T-helper 2 cell treated with Interferon-gamma antibody and Interleukin-4, amounts not matched to agents 5 μg/mL and 100 μg/mL, for 36 hours (primary cell): ENCODE measurements around the gene HIF1A.
"Not testable (repeated sequence)": the region's sequence is repeated elsewhere in the genome, so short reads cannot be mapped to it uniquely, and the experiment has no call there.

Experiments used
- DNase-seq: peaks from one replicate; pipeline ENCODE4 v3.0.0; 2021; ENCODE audit warnings: low spot score
- H3K27ac Mint-ChIP-seq: one replicate; pipeline ENCODE4 v1.8.0; 2021; ENCODE audit warnings: mild to moderate bottlenecking, mixed read lengths
- H3K27me3 Mint-ChIP-seq: one replicate; pipeline ENCODE4 v1.8.0; 2021; ENCODE audit warnings: low read depth, mixed read lengths
- H3K36me3 Mint-ChIP-seq: one replicate; pipeline ENCODE4 v1.8.0; 2021; ENCODE audit warnings: low read depth, mixed read lengths
- H3K4me1 Mint-ChIP-seq: one replicate; pipeline ENCODE4 v1.8.0; 2021; ENCODE audit warnings: low read depth, mixed read lengths
- H3K4me3 Mint-ChIP-seq: one replicate; pipeline ENCODE4 v1.8.0; 2022; ENCODE audit warnings: mild to moderate bottlenecking, moderate library complexity, mixed read lengths
- H3K9me3 Mint-ChIP-seq: one replicate; pipeline ENCODE4 v1.8.0; 2021; ENCODE audit warnings: mixed read lengths

The HIF1A gene

GRCh38 chr14:61751475-61751989, 56.2 kb downstream of the HIF1A start:
- H3K4me1 Mint-ChIP-seq: peaks cover 45% of the 10 kb centered on the region
- peak overlapping the region; percentile 91 for H3K4me3 Mint-ChIP-seq
- H3K27me3 Mint-ChIP-seq: no peaks in the 10 kb centered on the region
- peaks cover 26% of the 10 kb centered on the region for H3K36me3 Mint-ChIP-seq
- DNase-seq: no peak
- H3K27ac Mint-ChIP-seq: peak overlapping the region; percentile 50
- H3K9me3 Mint-ChIP-seq: no peaks in the 10 kb centered on the region

DNA sequence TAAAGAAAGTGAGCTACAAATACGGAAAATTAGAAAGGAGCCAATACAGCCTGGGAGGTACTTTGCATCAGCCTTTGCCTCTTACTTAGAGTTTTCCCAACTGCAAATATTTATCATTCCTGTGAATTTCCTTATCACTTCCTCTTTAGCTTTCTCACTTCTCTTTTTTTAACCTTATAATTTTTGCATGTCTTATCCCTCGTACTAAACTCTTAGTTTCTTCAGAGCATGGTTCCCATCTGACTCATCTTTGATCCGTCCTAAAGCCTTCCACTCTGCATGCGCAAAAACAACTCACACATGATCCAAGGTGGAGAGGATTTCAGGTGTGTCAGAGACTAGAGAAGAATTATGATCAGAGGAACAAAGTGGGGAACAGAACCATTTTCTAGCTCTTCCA, 57.3 kb downstream of the HIF1A start:
- Mint-ChIP-seq H3K36me3 (peaks cover 18% of the 10 kb centered on the region), H3K27me3 (no peaks in the 10 kb centered on the region), H3K27ac (no peak overlapping the region), H3K4me1 (peaks cover 38% of the 10 kb centered on the region), H3K9me3 (no peaks in the 10 kb centered on the region), H3K4me3 (peak overlapping the region; percentile 8)
- DNase-seq: no peak

DNA sequence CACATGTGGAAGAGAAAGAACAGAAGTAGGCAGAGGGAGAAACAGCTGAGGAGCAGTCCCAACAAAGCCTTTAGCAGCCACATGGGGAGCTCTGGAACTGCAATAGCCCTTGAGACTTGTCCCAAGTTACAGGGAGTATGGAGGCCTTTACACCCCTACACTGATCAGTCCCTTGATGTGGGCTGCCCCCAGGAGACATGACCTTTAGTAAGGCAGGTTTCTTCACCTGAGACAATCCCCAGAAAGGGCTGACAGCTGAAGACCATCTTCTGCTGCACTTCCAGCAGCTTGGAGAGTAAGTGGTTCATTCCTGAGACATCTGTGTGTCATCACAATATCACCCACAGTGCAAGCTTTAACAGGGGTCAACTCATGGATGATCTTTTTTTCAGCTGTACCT, 58.3 kb downstream of the HIF1A start:
- peaks cover 12% of the 10 kb centered on the region for H3K36me3 Mint-ChIP-seq
- H3K9me3 Mint-ChIP-seq: no peaks in the 10 kb centered on the region
- H3K4me3 Mint-ChIP-seq: no peak overlapping the region
- no peaks in the 10 kb centered on the region for H3K27me3 Mint-ChIP-seq
- H3K4me1 Mint-ChIP-seq: peaks cover 32% of the 10 kb centered on the region
- H3K27ac Mint-ChIP-seq: no peak overlapping the region
- no peak for DNase-seq

DNA sequence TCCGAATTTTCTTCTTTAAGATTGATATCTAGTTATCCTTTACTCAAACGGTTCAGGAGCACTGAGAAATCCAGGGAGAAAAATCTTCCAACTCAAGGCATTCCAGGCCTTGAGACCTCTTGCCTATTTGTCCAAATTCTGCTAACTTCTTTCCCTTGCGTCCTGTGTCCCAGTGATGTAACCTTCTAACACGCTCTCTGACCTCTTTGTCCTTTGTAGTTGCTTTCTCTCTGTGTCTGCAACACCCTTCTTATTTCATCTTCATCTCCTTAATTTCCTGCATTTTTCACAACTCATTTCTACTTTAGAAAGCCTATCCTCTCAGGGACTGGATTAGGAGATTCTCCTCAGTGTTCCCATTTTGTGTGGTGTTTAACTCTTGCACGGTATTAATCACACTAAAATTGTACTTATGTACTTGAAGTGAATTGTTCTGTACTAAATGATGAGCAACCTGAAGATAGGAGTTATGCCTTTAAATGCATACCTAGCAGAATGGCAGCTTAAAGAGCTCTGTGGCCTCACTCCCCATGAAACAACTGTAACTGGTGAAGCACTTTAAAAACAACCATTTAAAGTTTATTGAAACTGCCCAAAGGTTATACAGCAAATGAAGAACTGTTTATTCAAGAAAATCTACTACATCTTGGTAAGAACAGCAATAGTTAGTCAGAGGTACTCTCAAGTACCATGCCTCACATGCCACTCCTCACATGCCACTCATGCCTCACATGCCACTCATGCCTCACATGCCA, 59.5 kb downstream of the HIF1A start:
- no peaks in the 10 kb centered on the region for H3K27me3 Mint-ChIP-seq
- peaks cover 6% of the 10 kb centered on the region for H3K36me3 Mint-ChIP-seq
- H3K27ac Mint-ChIP-seq: no peak overlapping the region
- H3K4me1 Mint-ChIP-seq: peaks cover 27% of the 10 kb centered on the region
- H3K4me3 Mint-ChIP-seq: no peak overlapping the region
- DNase-seq: no peak
- no peaks in the 10 kb centered on the region for H3K9me3 Mint-ChIP-seq

- not testable (repeated sequence) for H3K27ac Mint-ChIP-seq, H3K36me3 Mint-ChIP-seq, H3K9me3 Mint-ChIP-seq, H3K27me3 Mint-ChIP-seq, H3K4me3 Mint-ChIP-seq, DNase-seq
- H3K4me1 Mint-ChIP-seq: peaks cover 22% of the 10 kb centered on the region
Measured at GRCh38 chr14:61755382-61755742, 60.0 kb downstream of the HIF1A start.

- Mint-ChIP-seq H3K9me3 (no peaks in the 10 kb centered on the region), H3K27ac (no peak overlapping the region), H3K36me3 (peaks cover 3% of the 10 kb centered on the region), H3K4me1 (peaks cover 22% of the 10 kb centered on the region), H3K27me3 (no peaks in the 10 kb centered on the region), H3K4me3 (no peak overlapping the region)
- DNase-seq: no peak
Measured at GRCh38 chr14:61756135-61756534, 60.8 kb downstream of the HIF1A start.

GRCh38 chr14:61759878-61760277, 64.6 kb downstream of the HIF1A start:
- Mint-ChIP-seq H3K36me3 (peaks cover 10% of the 10 kb centered on the region), H3K27me3 (no peaks in the 10 kb centered on the region), H3K27ac (no peak overlapping the region), H3K9me3 (no peaks in the 10 kb centered on the region), H3K4me1 (peaks cover 25% of the 10 kb centered on the region), H3K4me3 (no peak overlapping the region)
- DNase-seq: no peak

- Mint-ChIP-seq H3K27me3 (no peaks in the 10 kb centered on the region), H3K27ac (peak overlapping the region; percentile 97), H3K36me3 (peaks cover 16% of the 10 kb centered on the region), H3K9me3 (no peaks in the 10 kb centered on the region), H3K4me1 (peaks cover 40% of the 10 kb centered on the region), H3K4me3 (peak overlapping the region; percentile 99)
- no peak for DNase-seq
Measured at GRCh38 chr14:61761557-61761956, 66.2 kb downstream of the HIF1A start.

GRCh38 chr14:61761959-61762786, 66.9 kb downstream of the HIF1A start, which contains the start of gene SNAPC1:
Gene SNAPC1, plus strand, starts transcription at chr14:61762420. Its CDS starts 41 bp downstream, at chr14:61762461.
- peaks cover 17% of the 10 kb centered on the region for H3K36me3 Mint-ChIP-seq
- H3K9me3 Mint-ChIP-seq: no peaks in the 10 kb centered on the region
- H3K4me3 Mint-ChIP-seq: peak within 1 kb of the TSS; percentile 99
- H3K27ac Mint-ChIP-seq: peak within 1 kb of the TSS; percentile 97
- DNase-seq: peak; percentile 98
- no peaks in the 10 kb centered on the region for H3K27me3 Mint-ChIP-seq
- H3K4me1 Mint-ChIP-seq: peaks cover 42% of the 10 kb centered on the region

GRCh38 chr14:61764342-61765122, 69.2 kb downstream of the HIF1A start:
- H3K4me1 Mint-ChIP-seq: peaks cover 43% of the 10 kb centered on the region
- H3K9me3 Mint-ChIP-seq: no peaks in the 10 kb centered on the region
- H3K27me3 Mint-ChIP-seq: no peaks in the 10 kb centered on the region
- no peak for DNase-seq
- no peak overlapping the region for H3K27ac Mint-ChIP-seq
- H3K36me3 Mint-ChIP-seq: peaks cover 29% of the 10 kb centered on the region
- peak overlapping the region; percentile 99 for H3K4me3 Mint-ChIP-seq

DNA sequence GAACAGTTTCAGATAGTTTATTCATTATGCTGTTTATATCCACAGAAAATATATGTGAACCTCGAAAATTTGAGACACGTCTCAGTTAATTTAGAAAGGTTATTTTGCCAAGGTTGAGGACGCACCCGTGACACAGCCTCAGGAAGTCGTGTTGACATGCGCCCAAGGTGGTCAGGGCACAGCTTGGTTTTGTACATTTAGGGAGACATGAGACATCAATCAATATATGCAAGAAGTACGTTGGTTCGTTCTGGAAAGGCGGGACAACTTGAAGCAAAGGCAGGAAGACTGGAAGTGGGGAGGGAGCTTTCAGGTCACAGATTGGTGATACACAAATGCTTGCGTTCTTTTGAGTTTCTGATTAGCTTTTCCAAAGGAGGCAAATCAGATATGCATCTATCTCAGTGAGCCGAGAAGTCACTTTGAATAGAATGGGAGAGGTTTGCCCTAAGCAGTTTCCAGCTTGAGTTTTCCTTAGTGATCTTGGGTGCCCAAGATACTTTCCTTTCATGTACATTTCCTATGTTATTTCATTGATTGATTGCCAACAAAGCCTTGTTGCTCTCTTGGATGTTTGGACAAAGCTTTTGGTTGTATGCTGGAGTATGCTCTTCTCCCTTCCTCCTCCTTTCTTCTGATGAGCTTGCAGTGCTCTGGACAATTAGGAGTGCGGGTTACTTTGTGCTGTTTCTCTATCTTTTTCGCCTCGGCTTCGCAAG, 70.1 kb downstream of the HIF1A start:
- H3K27me3 Mint-ChIP-seq: no peaks in the 10 kb centered on the region
- H3K9me3 Mint-ChIP-seq: no peaks in the 10 kb centered on the region
- peaks cover 35% of the 10 kb centered on the region for H3K36me3 Mint-ChIP-seq
- DNase-seq: no peak
- peaks cover 44% of the 10 kb centered on the region for H3K4me1 Mint-ChIP-seq
- peak overlapping the region; percentile 34 for H3K4me3 Mint-ChIP-seq
- H3K27ac Mint-ChIP-seq: no peak overlapping the region

DNA sequence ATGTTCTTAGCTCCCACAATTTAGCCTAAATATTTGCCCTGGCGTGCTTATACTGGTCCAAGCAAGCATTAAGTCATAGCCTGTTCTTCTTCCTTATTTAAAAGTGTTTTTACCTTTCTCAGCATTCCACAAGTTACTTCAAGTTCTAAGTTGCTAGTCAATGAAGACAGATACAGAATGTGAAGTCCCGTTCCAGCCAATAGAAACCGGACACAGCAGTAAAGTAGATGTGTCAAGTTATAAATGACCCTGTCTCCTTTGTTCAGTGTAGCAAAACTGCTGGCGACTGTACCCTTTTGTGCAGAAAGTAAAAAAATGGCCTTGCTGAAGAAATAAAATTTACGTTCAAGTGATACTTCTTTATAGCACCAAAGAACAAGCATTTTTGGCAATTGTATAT, 70.8 kb downstream of the HIF1A start:
- H3K9me3 Mint-ChIP-seq: no peaks in the 10 kb centered on the region
- no peaks in the 10 kb centered on the region for H3K27me3 Mint-ChIP-seq
- H3K4me3 Mint-ChIP-seq: no peak overlapping the region
- no peak overlapping the region for H3K27ac Mint-ChIP-seq
- DNase-seq: no peak
- peaks cover 37% of the 10 kb centered on the region for H3K36me3 Mint-ChIP-seq
- H3K4me1 Mint-ChIP-seq: peaks cover 44% of the 10 kb centered on the region

DNA sequence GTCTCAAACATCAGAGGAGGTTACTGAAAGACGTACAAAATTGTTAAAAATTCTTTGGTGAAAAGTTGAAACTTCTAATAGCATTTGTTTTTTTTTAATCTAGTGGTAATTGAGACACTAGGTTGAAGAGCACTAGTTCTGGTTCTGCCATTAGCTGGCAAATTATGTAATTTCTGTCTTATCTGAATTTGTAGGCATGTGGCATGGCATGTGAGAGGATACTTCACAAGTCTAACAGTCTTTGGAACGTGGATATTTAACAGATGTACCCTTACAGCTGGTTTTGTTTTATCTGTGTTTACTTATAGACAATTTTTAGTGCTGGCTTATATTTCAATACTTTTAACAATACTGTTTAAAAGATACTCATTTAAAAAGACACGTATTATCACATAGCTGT, 72.9 kb downstream of the HIF1A start:
- no peak for DNase-seq
- Mint-ChIP-seq H3K27me3 (no peaks in the 10 kb centered on the region), H3K36me3 (peaks cover 44% of the 10 kb centered on the region), H3K27ac (no peak overlapping the region), H3K9me3 (no peaks in the 10 kb centered on the region), H3K4me3 (no peak overlapping the region), H3K4me1 (peaks cover 36% of the 10 kb centered on the region)
